GM21367 (cell line): ENCODE measurements around the gene CLIC4.
"Not testable (repeated sequence)": the region's sequence is repeated elsewhere in the genome, so short reads cannot be mapped to it uniquely, and the experiment has no call there.

Source experiments
- ATAC-seq: cut with Tn5 transposase; IDR thresholded peaks from one replicate; pipeline ENCODE4 v1.9.1; 2021; ENCODE audit not compliant: unreplicated experiment

Gene CLIC4

DNA sequence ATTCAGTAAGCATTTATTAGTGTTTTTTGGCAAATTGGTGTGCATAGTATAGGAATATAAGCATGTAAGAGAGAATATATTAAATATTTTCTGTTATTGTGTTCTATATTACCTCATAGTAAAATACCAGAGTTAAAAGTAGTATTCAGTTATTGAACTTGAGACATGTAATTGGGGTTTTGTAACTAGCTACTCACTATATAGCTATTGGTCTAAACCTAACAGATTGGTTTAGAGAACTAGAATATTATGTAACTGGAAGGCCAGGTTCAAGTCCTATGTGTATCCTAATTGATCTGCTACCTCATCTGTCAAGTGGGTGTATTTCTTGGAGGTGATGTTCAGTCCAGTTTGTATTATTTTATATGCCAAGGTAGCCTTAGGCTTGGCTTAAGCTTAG lies 26.3 kb downstream of the CLIC4 start:
- ATAC-seq, result no peak

DNA sequence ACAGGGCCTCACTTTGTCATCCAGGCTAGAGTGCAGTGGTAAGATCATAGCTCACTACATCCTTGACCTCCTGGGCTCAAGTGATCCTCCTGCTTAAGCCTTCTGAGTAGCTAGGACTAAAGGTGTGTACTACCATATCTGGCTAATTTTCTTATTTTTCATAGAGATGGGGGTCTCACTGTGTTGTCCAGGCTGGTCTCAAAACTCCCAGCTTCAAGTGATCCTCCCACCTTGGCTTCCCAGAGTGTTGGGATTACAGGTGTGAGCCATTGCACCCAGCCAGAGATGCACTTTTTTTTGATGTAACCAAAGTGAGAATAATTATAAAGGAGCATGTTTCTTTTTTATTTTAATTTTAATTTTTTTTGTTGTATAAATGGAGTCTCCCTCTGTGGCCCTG lies 28.4 kb downstream of the CLIC4 start:
- no peak for ATAC-seq

DNA sequence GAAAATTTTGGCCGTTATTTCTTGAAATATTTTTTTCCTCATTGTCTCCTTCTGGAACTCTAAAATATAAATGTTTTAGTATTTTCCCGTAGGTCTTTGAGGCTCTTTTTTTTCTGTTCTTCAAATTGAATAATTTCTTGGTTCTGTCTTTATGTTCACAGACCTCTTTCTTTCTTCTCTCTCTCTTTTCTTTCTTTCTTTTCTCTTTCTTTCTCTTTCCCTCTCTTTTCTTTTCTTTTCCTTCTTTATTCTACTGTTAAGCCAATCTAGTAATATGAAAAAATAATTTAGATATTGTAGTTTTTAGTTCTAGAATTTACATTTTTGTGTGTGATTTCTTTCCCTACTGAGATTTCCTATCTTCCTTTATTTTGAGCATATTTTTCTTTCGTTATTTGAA lies 30.1 kb downstream of the CLIC4 start:
- ATAC-seq, result no peak

DNA sequence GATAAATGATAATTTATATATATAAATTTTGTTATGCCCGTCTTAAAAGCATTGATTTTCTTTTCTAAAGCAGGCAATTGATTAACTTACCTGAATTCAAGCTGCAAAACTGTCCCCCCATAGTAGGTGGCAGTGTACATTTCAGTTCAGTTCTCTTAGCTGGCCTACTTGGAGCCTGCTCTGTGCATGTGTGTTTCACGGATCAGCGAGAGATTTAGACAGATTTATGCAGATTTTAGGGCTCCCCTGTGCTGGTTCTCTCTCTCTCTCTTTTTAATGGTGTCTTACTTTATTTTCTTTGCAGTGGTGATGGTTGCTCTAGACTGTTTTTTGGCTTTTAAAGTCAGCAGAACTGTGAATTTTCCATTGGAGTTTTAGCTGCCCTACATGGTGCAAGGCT lies 30.7 kb downstream of the CLIC4 start:
- ATAC-seq, result no peak

DNA sequence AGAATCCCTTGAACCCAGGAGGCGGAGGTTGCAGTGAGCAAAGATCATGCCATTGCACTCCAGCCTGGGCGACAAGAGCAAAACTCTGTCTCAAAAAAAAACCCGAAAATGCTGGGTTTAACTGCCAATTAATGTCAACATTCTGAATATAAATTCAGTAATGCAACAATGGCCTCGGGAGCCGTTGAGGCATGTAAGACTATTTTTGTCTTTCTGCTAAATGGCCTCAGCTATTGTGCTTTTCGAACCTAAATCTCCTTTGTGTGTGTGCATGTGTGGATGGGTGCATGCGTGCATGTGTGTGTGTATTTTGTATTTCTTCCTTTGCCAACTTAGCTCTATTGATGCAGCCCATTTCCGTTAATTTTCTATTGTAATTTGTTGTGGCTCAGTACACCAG lies 31.6 kb downstream of the CLIC4 start:
- no peak for ATAC-seq

DNA sequence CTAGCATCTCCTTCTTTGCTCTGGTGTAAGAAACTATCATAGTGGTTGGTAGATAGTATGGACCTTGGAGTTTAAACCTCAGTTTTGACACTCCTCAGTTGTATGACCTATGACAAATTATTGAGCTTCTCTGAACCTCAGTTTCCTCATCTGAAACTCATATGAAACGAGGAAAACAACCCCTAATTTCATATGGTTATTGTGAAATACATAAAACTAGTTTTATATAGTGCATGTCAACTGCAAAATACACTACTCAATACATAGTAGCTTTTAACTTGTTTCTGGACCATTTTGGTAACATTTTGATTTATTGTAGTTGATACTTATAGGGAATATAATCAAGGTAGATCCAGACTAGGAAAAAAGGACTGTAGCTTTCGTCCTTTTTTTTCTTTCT lies 32.9 kb downstream of the CLIC4 start:
- no peak for ATAC-seq

DNA sequence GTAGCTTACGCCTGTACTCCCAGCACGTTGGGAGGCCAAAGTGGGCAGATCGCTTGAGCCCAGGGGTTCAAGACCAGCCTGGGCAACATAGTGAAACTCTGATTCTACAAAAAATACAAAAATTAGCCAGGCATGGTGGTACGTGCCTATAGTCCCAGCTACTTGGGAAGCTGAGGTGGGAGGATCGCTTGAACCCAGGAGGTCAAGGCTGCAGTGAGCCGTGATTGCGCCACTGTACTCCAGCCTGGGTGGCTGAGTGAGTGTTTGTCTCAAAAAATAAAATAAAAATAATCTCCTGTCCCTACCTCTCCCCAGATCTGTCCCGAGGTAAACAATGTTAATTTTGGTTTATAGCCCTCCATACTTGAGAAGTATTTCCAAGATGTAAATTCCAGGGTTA lies 34.0 kb downstream of the CLIC4 start:
- not testable (repeated sequence) for ATAC-seq

DNA sequence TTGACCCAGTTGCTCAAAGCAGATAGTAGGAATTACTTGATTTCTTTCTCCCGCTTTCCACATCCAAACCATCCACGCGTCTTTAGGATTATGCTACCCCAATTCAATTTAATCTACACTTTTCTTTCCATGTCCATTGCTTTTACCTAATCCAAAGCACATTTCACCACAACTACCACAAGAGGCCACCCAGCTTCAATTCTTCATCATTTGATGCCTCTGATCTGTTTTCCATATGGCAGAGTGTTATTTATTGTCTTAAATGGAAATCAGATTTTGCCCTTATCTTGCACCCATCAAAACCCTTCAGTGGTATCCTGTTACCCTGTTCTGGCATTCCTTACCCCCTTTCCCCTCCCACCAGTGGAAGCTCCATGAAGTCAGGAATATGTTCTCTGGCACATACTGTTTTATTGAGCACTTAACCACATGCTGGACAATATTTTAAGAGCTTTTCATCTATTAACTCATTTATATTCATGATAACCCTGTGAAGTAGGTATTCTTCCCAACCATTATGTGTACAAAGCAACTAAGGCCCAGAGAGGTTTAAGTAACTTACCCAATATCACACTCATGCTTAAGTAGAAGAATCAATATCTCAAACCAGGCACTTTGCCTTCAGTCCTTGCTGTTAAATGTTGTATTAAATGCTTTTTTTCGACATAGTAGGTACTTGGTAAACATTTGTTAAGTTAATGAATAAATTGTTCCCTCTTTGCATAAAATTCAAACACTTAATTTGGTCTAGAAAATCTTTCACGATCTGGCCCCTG lies 34.6 kb downstream of the CLIC4 start:
- ATAC-seq, result no peak

DNA sequence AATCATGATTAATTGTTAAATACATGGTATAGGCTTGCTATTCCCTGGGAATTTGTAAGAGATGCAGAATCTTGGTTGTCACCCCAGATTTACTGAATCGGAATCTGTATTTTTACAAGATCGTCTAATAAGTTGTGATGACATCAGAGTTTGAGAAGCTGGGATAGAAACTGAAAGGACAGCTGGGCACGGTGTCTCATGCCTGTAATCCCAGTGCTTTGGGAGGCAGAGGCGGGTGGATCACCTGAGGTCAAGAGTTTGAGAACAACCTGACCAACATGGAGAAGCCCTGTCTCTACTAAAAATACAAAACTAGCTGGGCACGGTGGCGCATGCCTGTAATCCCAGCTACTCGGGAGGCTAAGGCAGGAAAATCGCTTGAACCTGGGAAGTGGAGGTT lies 35.4 kb downstream of the CLIC4 start:
- not testable (repeated sequence) for ATAC-seq

DNA sequence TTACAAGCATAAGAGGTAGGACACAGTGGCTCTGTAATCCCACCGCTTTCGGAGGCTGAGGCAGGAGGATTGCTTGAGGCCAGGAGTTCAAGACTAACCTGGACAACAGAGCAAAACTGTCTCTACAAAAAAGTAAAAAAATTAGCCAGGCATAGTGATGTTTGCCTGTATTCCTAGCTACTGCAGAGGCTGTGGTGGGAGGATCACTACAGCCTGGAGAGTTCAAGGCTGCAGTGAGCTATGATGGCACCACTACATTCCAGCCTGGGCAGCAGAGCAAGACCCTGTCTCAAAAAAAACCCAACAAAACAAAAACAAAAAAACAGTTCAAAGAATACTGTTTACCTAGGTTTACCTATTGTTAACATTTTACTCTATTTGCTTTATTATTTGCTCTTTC lies 37.4 kb downstream of the CLIC4 start:
- no peak for ATAC-seq

DNA sequence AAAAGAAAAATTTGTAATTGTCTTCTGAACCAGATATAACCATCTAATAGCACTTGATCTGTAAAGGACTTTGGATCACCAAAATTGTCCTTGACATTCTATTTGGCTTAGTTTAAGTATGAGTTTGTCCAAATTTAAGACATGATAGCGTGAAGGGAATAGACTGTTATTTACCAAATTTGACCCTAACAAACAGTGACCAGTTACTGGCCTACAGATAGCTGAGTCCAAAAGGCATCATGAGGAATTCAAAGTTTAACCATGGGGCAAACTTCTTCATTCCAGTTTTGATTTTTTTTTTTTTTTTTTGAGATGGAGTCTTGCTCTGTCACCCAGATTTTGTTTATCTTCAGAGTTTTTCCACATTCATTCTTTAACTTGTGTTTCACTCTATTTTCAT lies 38.5 kb downstream of the CLIC4 start:
- ATAC-seq, result no peak

DNA sequence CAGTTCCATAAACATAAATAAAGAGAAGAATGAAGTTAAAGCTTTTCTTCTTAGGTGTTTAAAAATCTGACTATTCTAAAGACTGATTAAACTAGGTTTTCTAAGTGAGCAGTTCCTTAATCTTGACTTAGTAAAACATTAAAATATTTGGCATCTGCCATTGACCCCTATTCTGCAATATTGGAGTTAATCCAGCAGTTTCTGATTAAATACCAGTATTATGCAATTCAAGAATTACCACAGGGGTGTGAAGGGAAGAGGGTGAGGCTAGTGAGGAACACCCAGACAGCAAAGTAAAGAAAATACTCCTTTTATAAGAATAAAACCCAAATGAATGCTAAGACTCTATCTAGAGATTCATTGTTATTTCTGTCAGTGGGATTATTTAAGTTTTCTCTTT lies 40.9 kb downstream of the CLIC4 start:
- no peak for ATAC-seq

DNA sequence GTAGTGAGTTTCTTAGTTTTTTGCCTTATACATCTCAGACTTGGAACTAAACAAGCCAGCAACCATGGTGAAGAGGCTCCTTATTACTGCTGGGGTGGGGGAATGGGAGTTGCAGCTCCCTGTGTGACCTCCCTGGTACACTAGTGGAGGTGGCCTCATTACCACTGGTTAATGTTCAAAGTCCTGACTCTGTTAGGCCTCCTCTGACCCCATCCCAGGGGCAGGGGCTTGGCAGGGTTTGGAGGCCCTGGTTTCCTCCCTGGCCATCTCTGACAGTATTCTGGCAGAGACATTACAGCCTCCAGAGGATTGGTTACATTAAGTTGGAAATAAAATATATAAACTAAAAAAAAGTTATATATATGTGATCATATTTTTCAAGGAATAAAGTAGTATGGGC lies 45.2 kb downstream of the CLIC4 start:
- no peak for ATAC-seq

DNA sequence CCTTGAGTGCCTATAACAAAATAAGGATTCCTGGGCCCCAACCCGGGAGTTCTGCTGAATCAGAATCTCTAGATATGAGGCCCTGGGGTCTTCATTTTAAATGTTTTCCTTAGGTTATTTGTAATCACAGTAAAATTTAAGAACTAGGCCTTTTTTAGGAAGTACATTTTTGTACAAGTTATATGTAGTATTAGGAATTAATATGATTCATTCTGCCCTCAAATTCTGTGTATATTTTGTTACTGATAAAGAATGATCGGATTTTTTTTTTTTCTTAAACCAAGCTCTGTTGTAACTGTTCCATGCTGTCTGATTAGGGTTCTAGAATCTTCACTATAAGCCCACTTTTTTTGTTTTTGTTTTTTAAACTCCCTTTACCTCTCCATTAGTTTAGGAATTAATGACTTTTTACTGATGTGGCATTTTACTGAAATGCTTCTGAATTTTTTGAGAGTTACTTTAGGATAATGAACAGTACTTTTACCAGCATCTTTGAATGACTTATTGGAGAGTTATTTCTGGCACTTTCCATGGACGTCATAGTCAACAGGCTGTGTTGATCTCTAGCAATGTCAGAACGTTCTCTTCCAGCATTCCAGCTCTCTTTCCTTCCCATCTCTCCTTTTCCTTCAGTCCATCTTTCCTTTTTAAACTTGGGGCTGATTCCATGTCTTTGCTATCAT lies 48.3 kb downstream of the CLIC4 start:
- no peak for ATAC-seq

DNA sequence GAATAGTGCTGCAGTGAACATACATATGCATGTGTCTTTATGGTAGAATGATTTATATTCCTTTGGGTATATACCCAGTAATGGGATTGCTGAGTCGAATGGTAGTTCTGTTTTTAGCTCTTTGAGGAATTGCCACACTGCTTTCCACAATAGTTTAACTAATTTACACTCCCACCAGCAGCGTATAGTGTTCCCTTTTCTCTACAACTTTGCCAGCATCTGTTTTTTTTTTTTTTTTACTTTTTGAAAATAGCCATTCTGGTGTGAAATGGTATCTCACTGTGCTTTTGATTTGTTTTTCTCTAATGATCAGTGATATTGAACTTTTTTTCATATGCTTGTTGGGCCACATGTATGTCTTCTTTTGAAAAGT lies 48.9 kb downstream of the CLIC4 start:
- ATAC-seq, result not testable (repeated sequence)

DNA sequence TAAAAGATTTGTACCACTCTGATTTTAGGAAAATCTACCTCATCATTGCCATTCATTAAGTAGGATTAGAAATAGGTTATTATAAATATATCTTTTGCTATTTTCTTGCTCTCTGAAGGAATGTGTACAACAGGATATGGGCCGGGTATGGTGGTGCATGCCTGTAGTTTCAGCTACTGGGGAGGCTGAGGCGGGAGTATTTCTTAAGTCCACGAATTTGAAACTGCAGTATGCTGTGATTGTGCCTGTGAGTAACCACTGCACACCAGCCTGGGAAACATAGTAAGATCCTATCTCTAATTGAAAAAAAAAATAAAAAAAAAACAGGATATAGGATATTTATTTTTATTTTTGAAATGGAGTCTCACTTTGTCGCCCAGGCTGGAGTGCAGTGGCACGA lies 50.0 kb downstream of the CLIC4 start:
- no peak for ATAC-seq

DNA sequence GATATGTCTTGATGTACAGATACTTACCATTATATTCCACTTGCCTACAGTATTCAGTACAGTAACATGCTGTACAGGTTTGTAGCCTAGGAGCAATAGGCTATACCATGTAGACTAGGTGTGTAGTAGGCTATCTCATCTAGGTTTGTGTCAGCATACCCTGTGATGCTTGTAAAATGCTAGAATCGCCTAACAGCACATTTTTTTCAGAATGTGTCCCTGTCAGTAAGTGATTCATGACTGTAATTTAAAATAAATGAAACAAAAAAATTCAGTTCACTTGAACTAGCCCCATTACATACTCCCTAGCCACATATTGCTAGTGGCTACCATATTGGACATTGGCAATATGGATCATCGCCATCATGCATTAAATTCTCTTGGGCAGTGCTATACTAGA lies 51.3 kb downstream of the CLIC4 start:
- no peak for ATAC-seq

DNA sequence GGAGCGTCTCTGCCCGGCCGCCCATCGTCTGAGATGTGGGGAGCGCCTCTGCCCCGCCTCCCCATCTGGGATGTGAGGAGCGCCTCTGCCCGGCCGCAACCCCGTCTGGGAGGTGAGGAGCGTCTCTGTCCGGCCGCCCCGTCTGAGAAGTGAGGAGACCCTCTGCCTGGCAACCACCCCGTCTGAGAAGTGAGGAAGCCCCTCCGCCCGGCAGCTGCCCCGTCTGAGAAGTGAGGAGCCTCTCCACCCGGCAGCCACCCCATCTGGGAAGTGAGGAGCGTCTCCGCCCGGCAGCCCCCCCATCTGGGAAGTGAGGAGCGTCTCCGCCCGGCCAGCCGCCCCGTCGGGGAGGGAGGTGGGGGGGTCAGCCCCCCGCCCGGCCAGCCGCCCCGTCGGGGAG lies 54.0 kb downstream of the CLIC4 start:
- not testable (repeated sequence) for ATAC-seq

DNA sequence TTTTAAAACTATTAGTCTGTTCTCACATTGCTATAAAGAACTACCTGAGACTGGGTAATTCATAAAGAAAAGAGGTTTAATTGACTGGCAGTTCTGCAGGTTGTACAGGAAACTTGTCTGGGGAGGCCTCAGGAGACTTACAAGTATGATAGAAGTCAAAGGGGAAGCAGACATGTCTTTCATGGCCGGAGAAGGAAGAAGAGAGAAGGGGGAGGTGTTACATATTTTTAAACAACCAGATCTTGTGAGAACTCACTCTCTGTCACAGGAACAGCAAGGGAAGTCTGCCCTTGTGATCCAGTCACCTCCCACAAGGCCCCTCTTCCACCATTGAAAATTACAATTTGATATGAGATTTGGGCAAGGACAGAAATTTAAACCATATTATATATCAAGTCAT lies 55.9 kb downstream of the CLIC4 start:
- no peak for ATAC-seq

DNA sequence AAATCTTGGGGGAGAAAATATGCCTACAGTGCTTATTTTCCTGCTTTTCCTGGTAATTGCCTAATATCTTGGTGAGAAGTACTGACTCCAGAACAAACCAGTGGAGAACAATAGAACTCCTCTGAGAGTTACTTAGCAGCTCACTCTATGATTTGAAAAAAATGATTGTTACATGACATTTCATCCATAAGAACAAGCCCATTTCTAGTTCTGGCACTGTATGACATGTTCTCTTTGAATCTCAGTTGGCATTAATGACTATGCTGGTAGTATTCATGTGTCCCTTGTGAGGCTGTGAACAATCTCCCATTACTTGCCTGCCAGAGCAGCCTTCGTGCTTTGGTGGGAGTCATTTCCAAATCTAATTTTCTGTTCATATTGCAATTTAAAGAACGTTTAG lies 58.0 kb downstream of the CLIC4 start:
- ATAC-seq, result no peak

DNA sequence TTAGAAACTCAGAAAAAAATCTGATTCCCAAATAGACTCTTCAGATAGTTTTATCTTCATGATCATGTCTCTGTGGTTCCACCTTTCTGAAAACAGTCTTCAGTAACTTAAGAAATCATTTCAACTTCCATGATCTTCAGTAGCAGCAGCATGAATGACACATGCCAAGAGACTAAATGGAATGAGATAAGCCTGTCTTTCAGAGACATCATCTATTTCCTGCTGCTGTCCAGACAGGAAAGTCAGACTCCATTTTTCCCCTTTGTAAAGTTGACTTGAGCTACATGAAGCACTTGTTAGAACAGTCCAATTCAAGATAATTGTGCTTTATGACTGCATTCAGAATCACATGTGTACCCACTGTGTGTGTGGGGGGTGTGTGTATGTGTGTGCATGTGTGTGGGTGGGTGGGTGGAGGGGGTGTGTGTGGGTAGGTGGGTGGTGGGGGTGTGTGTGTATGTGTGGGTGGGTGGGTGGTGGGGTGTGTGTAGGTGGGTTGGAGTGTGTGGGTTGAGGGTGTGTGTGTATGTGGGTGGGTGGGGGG lies 58.8 kb downstream of the CLIC4 start:
- ATAC-seq, result no peak

DNA sequence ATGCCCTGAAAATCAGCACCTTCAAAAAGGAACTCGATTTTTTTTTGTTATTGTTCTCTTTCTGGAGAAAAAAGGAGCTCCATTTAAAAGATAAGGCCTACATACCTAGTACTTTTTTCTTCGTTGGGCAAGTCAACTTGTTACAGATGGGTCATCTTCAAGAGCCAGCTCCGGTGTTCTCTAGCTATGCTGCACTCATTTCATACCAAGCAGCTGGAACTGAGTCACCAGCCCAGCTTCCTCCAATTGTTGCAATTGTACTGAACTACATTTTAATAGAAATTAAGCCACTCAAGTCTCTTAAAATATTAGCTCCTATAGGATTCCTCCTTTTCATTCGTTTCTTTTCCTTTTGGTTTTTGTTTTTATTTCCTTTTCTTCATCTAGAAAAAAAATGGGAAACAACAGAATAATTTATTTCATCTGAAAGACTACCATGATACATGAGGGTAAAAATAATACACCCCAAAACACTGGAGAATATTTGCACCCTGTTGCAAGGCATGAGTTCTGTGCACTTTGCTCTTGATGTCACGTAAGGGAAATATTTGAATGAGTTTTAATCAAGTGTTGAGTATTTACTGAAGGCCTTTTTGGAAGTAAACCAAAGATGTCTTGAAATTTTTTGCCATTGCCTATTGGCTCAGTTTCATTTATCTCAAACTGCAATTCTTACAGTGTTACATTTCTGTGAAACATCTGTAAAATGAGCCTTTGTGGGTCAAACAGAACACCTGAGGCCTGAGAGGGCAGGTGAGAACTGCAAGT lies 60.5 kb downstream of the CLIC4 start:
- no peak for ATAC-seq
